H9 (cell line): Measurements from ENCODE around the gene TMEM132C. TPM values are rescaled to one million over a fixed set of nuclear protein-coding genes. Genes with fewer than 3 reads are reported as not detected.
A peak's percentile ranks its signal among the peaks of the same experiment; 100 is the strongest.

ENCODE experiments used
- DNase-seq: peaks from one replicate; pipeline ENCODE4 v3.0.0-alpha.2; 2017
- H2AFZ ChIP-seq: one replicate; pipeline ENCODE4 v1.6.1; 2013; ENCODE audit warnings: mild to moderate bottlenecking, low read length, control low read depth, moderate library complexity
- H2AK5ac ChIP-seq: 2 replicates; pipeline ENCODE4 v1.6.1; 2013; ENCODE audit warnings: low read length, control low read depth, mixed read lengths; ENCODE audit not compliant: insufficient read length
- H2BK120ac ChIP-seq: one replicate; pipeline ENCODE4 v1.6.1; 2013; ENCODE audit warnings: low read depth, mild to moderate bottlenecking, low read length, control low read depth, inconsistent platforms; ENCODE audit not compliant: poor library complexity, severe bottlenecking
- H2BK12ac ChIP-seq: 2 replicates; pipeline ENCODE4 v1.6.1; 2013; ENCODE audit warnings: low read length, control low read depth, mixed read lengths, low read depth; ENCODE audit not compliant: insufficient read length
- H2BK15ac ChIP-seq: 2 replicates; pipeline ENCODE4 v1.6.1; 2013; ENCODE audit warnings: low read depth, low read length, control low read depth
- H2BK20ac ChIP-seq: one replicate; pipeline ENCODE4 v1.6.1; 2013; ENCODE audit warnings: low read depth, mild to moderate bottlenecking, low read length, control low read depth, inconsistent platforms; ENCODE audit not compliant: poor library complexity, severe bottlenecking
- H2BK5ac ChIP-seq: 2 replicates; pipeline ENCODE4 v1.6.1; 2013; ENCODE audit warnings: low read length, control low read depth, mixed read lengths; ENCODE audit not compliant: insufficient read length
- H3K14ac ChIP-seq: 2 replicates; pipeline ENCODE4 v1.6.1; 2013; ENCODE audit warnings: low read length, control low read depth; ENCODE audit not compliant: insufficient read depth
- H3K18ac ChIP-seq: 2 replicates; pipeline ENCODE4 v1.6.1; 2013; ENCODE audit warnings: low read depth, mild to moderate bottlenecking, mixed read lengths, low read length, control low read depth; ENCODE audit not compliant: insufficient read length
- H3K23ac ChIP-seq: 2 replicates; pipeline ENCODE4 v1.6.1; 2013; ENCODE audit warnings: low read length, control low read depth, mixed read lengths, low read depth; ENCODE audit not compliant: insufficient read length
- H3K23me2 ChIP-seq: 2 replicates; pipeline ENCODE4 v1.6.1; 2013; ENCODE audit warnings: low read depth, mild to moderate bottlenecking, mixed read lengths, low read length, control low read depth; ENCODE audit not compliant: insufficient read length, poor library complexity, severe bottlenecking
- H3K27ac ChIP-seq: 2 replicates; pipeline ENCODE4 v1.5.1; 2013; ENCODE audit warnings: low read length, control low read depth, mixed read lengths, low read depth; ENCODE audit not compliant: insufficient read length
- H3K27me3 ChIP-seq: 2 replicates; pipeline ENCODE4 v1.6.1; 2013; ENCODE audit warnings: low read length, control low read depth, inconsistent platforms; ENCODE audit not compliant: insufficient read depth
- H3K4ac ChIP-seq: 2 replicates; pipeline ENCODE4 v1.6.1; 2013; ENCODE audit warnings: low read depth, mild to moderate bottlenecking, control low read depth, inconsistent platforms, low read length, moderate library complexity
- H3K4me1 ChIP-seq: 2 replicates; pipeline ENCODE4 v1.6.1; 2013; ENCODE audit warnings: low read length, control low read depth, inconsistent platforms; ENCODE audit not compliant: insufficient read depth
- H3K4me2 ChIP-seq: 2 replicates; pipeline ENCODE4 v1.6.1; 2013; ENCODE audit warnings: low read length, control low read depth, mixed read lengths; ENCODE audit not compliant: insufficient read length, insufficient read depth
- H3K56ac ChIP-seq: 2 replicates; pipeline ENCODE4 v1.6.1; 2013; ENCODE audit warnings: low read depth, mild to moderate bottlenecking, mixed read lengths, low read length, control low read depth; ENCODE audit not compliant: insufficient read length
- H3K79me1 ChIP-seq: 2 replicates; pipeline ENCODE4 v1.6.1; 2013; ENCODE audit warnings: low read depth, mild to moderate bottlenecking, moderate library complexity, low read length, control low read depth, inconsistent platforms; ENCODE audit not compliant: insufficient read depth, poor library complexity, severe bottlenecking
- H3K79me2 ChIP-seq: 2 replicates; pipeline ENCODE4 v1.6.1; 2013; ENCODE audit warnings: low read length, control low read depth, inconsistent platforms; ENCODE audit not compliant: insufficient read depth
- H3K9ac ChIP-seq: 2 replicates; pipeline ENCODE4 v1.6.1; 2013; ENCODE audit warnings: low read length, control low read depth, mixed read lengths; ENCODE audit not compliant: insufficient read length; ENCODE audit errors: extremely low read depth
- H3K9me3 ChIP-seq: one replicate; pipeline ENCODE4 v1.6.1; 2013; ENCODE audit warnings: low read depth, low read length, inconsistent platforms; ENCODE audit not compliant: control insufficient read depth
- H3T11ph ChIP-seq: one replicate; pipeline ENCODE4 v1.6.1; 2013; ENCODE audit warnings: mild to moderate bottlenecking, low read length, control low read depth, inconsistent platforms
- H4K20me1 ChIP-seq: one replicate; pipeline ENCODE4 v1.6.1; 2013; ENCODE audit not compliant: control insufficient read depth, insufficient read length, insufficient read depth
- H4K5ac ChIP-seq: 2 replicates; pipeline ENCODE4 v1.6.1; 2013; ENCODE audit warnings: low read depth, mild to moderate bottlenecking, mixed read lengths, low read length, control low read depth; ENCODE audit not compliant: insufficient read length
- H4K8ac ChIP-seq: replicated peaks from 2 replicates; pipeline ENCODE4 v1.6.1; 2013; ENCODE audit warnings: low read length, control low read depth, mixed read lengths, low read depth; ENCODE audit not compliant: insufficient read length
- H4K91ac ChIP-seq: 2 replicates; pipeline ENCODE4 v1.6.1; 2013; ENCODE audit warnings: low read depth, mild to moderate bottlenecking, moderate library complexity, mixed read lengths, low read length, control low read depth; ENCODE audit not compliant: insufficient read length
- H3K27ac Mint-ChIP-seq, 3 experiments: 2 replicates in 2 of 3; 3 replicates in 1 of 3; pipeline ENCODE4 v1.8.0; 2020 to 2021; ENCODE audit warnings: mixed read lengths in 3 of 3, mild to moderate bottlenecking in 1 of 3, moderate library complexity in 1 of 3
- H3K27me3 Mint-ChIP-seq: 2 replicates; pipeline ENCODE4 v1.8.0; 2021; ENCODE audit warnings: low read depth, mild to moderate bottlenecking, moderate library complexity, mixed read lengths
- H3K36me3 Mint-ChIP-seq, 3 experiments: 2 replicates in 2 of 3; 3 replicates in 1 of 3; pipeline ENCODE4 v1.8.0; 2020 to 2021; ENCODE audit warnings: low read depth in 3 of 3, mixed read lengths in 3 of 3; ENCODE audit not compliant: insufficient read depth in 1 of 3
- H3K4me1 Mint-ChIP-seq, 2 experiments: 2 replicates each; pipeline ENCODE4 v1.8.0; 2020; ENCODE audit warnings: mixed read lengths in 2 of 2
- H3K4me3 Mint-ChIP-seq, 2 experiments: 2 replicates in 1 of 2; 3 replicates in 1 of 2; pipeline ENCODE4 v1.8.0; 2020 to 2021; ENCODE audit warnings: mild to moderate bottlenecking in 2 of 2, mixed read lengths in 2 of 2, moderate library complexity in 1 of 2
- H3K9me3 Mint-ChIP-seq, 2 experiments: 2 replicates in 1 of 2; 3 replicates in 1 of 2; pipeline ENCODE4 v1.8.0; 2020; ENCODE audit warnings: mild to moderate bottlenecking in 2 of 2, mixed read lengths in 2 of 2, moderate library complexity in 1 of 2
- CTCF ChIP-seq: fragments of 200-600 bp; sonication (generic); conservative IDR thresholded peaks from 3 replicates; pipeline ENCODE4 v1.8.0; 2021; ENCODE audit warnings: antibody characterized with exemption, mild to moderate bottlenecking
- WGBS: extraction: QIAGEN DNeasy Blood & Tissue Kit; methylation state at CpG from one replicate; pipeline ENCODE4 v1.1.7; 2013; ENCODE audit warnings: missing lambda C conversion rate, low lambda C conversion rate, mixed read lengths; ENCODE audit not compliant: insufficient read length; ENCODE audit errors: extremely low coverage; 5-methylcytosine and 5-hydroxymethylcytosine counted together
- total RNA-seq: library from RNA; stranded (reverse); gene quantifications from 2 replicates; pipeline ENCODE4 v1.2.1, GENCODE V29; 2021

The TMEM132C gene
- total RNA-seq, 1 experiment from 2014 or later = 0.22 TPM

- Histone ChIP-seq H2BK5ac (no peak overlapping the region), H3K23me2 (no peaks in the 10 kb centered on the region), H4K5ac (no peak overlapping the region), H3K27ac (no peak overlapping the region), H3K4ac (no peak overlapping the region), H4K20me1 (no peaks in the 10 kb centered on the region), H4K91ac (no peak overlapping the region), H3K23ac (no peak overlapping the region), H3K56ac (no peak overlapping the region), H3K18ac (no peak overlapping the region), H3K14ac (no peak overlapping the region), H3T11ph (no peak overlapping the region), H3K27me3 (no peaks in the 10 kb centered on the region), H2BK12ac (no peak overlapping the region), H3K9ac (no peak overlapping the region), H3K79me1 (no peaks in the 10 kb centered on the region), H2BK15ac (no peak overlapping the region), H3K4me2 (no peak overlapping the region), H3K4me1 (no peaks in the 10 kb centered on the region; the same call in 1 of the 2 replicates), H2BK20ac (no peak overlapping the region), H2BK120ac (peak overlapping the region; percentile 19), H3K79me2 (no peaks in the 10 kb centered on the region), H2AK5ac (no peak overlapping the region), H2AFZ (no peak overlapping the region), H4K8ac (no peak overlapping the region), H3K9me3 (no peaks in the 10 kb centered on the region)
- no peaks in the 10 kb centered on the region; a peak in 1 of 5 replicates for H3K9me3 Mint-ChIP-seq
- peaks cover 9% of the 10 kb centered on the region for H3K27me3 Mint-ChIP-seq
- WGBS = no CpG with 5 or more reads among the region's 7 CpGs
- peaks cover 14 to 18% of the 10 kb centered on the region in 2 experiments for H3K4me1 Mint-ChIP-seq
- no peak overlapping the region for H3K4me3 Mint-ChIP-seq
- no peak overlapping the region for H3K27ac Mint-ChIP-seq
- H3K36me3 Mint-ChIP-seq = no peaks in the 10 kb centered on the region; a peak in 1 of 7 replicates
- TF ChIP-seq CTCF = no peak
- DNase-seq = peak; percentile 16
Measured at GRCh38 chr12:128224226-128224625, 42.7 kb upstream of the TMEM132C start.
